SW 1271 (cell line): ENCODE data around the gene LMX1B.

Source experiments
- DNase-seq, 2 experiments: peaks; one replicate each; lab custom pipeline; 2025; lab: John Stamatoyannopoulos, UW

LMX1B gene

DNA sequence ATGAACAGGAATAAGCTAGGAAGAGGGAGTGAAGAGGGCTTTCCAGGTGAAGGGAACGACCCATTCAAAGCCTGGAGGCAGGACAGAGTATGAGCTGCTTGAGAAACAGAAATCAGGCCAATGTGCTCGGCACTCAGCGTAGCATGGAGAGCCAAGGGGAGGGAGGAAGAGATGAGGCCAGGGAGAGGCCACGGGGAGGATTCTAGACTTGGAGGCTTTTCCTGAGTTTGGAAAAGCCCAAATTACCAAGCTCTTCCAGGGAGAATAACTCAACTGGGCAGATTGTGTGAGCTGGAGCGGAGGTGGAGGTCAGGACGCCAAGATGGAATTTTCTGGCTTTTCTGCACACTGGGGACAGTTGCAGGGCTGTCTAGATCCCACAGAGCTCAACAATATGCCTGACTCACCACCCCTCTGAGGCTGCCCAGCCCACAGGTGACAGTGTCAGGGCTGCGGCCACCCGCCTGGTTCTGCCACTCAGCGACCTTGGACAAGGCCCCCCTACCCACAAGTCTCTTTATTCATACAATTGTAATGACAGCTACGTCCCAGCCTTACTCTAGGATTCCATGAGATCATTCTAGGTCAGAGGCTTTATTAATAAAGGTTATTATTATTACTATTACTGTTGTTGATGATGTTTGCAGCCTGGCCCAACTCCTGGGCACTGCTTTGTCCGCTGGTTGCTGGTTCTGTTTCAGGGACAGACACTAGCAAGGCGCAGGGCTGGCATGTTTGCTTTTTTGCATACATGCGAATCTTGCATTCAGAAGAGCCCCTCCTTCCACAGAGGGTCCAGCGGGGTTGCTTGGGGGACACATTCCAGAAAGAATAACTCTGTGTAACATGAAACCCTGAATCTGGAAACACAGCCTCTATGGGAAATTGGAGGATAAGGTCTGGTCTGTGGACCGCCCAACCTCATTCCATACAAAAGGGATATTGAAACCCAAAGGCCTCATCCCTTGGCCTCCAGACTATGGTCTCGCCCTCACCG, 9.4 kb upstream of the LMX1B start:
- DNase-seq, result no peak

DNA sequence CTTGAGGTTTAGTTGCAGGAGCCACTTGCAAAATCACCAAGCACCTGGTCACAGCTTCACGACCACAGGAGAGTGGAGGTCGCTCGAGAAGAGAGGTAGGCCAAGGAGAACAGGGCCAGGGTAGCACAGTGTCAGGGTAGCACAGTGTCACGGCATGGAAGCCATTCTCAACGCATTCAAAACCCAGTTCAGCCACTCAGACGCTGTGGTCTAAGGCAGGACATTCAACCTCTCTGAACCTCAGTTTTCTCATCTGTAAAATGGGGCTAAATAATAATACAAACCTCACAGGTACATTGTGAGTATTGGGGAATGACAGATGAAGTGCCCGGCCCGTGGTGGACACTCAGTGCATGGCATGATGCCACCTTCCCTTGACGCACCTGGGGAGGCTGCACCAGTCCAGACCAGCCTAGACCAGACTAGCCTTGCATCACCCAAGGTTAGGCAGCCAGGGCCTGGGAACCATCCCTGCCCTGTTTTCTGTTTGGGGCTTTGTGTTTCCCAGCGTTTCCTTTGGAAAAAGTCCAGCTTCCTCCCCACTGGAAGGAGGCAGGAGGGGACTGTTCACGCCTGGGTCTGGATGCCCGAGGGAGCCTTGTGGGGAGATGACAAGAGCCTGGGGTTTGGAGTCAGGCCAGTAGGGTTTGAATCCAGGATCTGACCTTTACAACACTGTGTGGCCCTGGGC, 7.8 kb upstream of the LMX1B start:
- DNase-seq, result no peak

DNA sequence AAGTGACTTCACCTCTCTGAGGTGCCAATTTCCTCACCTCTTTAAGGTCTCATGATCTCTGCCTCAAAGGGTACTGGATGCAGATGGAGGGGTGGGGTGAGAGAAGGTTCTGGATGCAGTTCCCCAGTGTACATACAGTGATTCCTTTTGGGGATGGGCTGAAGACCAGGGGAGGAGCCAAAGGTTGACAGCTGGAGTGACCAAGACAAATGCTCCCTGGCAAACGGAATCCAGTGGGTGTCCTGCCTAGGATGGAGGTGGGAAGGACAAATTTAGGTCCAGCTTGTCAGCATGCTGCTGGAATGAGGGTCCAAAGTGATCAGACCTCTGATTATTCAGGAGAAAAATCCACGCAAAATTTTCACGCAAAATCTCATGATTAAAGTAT, 7.3 kb upstream of the LMX1B start:
- DNase-seq, result no peak

DNA sequence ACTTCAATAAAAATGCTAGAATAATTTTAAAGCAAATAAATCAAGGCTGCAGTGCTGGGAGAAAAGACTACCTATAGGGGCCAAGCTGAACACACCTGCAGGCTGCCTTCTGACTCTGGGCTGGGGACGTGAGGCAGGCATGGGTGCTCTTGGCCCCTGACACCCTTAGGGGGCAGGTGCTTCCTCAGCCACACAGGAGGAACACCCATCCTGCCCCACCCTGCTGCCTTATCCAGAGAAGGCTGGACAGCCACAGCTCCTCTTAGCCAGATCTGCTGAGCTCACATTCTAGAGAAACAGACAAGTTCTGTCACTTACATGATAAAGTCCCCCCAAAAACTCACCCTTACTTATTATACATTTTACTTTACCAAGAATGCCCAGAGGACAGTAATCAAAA, 6.6 kb upstream of the LMX1B start:
- no peak for DNase-seq

DNA sequence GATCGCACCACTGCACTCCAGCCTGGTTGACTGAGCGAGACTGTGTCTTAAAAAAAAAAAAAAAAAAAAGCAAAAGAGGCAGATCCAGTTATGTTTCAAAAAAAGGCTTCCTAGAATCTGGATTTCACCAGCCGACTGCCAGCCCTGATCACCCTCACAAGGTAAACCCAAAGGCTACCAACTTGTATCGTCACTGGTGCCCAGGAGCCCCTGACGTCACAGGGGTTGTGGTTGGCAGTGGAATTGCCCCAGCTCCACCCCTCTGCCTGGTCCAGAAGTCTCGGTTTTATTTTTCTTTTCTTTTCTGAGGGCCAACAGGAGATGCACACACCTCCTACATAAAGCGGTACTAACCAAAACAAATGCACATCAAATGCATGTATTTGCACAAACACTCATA, 6.0 kb upstream of the LMX1B start:
- no peak for DNase-seq

DNA sequence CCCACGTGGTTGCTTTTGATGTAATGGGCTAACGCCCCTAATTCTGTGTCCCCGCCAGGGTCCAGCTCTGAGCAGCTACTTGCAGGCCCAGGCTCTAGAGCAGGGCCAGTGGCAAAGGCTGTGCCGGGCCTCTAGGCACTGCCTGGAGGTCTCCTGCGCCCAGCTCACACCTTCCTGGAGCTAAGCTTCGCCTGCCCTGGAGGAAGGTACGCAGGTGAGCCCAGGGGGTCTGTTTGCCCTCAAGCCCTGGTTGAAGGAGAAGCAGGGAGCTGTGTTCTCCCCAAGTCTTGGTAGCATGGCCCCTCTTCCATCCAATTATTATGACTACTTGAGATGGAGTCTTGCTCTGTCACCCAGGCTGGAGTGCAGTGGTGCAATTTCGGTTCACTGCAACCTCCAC, 5.2 kb upstream of the LMX1B start:
- no peak for DNase-seq

DNA sequence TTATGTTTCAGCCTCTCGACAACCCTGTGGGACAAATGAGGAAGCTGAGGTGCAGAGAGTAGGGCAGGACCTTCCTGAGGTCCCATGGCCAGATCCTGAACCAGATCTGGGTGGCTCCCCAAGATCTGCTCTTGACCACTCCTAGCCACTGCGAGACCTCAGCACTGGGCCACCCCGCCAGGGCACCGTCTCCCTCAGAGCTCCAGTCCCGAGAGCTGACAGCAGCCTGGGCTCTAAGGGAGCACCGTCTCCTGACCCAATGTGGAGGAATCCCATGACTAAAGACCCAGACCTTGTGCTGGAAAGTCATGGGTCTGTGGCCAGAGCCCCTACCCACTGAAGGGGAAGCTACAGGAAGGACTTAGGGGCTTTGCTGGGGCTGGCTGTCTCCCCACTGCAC, 4.5 kb upstream of the LMX1B start:
- DNase-seq, result no peak

DNA sequence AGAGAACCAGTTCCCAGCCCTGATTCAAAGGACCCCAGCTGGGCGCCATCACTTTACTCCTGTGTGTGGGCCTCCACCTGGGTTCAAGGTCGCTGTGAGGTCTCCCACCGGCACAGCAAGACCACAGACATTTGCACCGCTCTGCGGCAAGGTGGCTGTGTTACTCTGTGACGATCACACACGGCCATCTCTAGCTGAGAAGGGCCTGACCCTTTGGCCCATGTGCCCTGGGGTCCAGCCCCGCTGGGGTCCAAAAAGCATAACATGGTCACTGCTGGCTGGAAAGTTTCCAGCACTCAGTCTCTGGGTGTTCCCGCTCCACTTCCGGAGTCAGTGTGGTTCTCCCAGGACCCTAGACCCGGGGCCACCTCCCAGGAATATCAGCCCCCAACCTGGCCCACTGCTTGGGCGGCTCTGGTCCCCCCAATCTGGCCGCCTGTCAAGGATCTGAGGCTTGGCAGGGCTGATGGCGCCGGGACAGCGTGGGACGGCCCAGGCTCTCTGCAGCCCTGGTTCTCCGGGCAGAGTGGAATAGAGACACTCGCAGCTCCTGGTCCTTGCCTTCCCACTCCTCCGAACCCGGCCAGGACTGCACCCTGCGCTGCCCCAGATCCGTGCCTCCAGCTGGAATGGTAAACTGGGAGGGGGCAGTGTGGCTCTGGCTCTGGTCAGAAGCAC, 3.9 kb upstream of the LMX1B start:
- DNase-seq, result no peak

DNA sequence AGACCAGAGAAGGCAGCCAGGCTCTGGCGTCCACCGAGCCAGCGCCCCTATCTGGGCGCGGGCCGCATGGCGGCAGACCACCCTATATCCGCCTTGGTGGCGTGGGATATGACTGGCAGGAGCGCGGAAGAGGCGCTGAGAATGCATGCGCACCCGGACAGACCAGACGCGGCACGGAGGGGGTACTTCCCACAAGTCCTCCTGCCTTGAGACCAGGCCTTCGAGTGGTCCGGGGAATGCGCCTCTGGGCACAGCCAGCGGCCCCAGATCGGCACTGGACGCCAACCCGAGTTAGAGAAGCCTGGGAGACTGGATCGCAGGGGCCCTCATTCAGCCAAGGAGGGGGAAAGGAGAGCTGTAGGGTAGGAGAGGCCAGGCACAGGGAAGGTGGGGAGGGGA, 2.5 kb upstream of the LMX1B start:
- no peak for DNase-seq

DNA sequence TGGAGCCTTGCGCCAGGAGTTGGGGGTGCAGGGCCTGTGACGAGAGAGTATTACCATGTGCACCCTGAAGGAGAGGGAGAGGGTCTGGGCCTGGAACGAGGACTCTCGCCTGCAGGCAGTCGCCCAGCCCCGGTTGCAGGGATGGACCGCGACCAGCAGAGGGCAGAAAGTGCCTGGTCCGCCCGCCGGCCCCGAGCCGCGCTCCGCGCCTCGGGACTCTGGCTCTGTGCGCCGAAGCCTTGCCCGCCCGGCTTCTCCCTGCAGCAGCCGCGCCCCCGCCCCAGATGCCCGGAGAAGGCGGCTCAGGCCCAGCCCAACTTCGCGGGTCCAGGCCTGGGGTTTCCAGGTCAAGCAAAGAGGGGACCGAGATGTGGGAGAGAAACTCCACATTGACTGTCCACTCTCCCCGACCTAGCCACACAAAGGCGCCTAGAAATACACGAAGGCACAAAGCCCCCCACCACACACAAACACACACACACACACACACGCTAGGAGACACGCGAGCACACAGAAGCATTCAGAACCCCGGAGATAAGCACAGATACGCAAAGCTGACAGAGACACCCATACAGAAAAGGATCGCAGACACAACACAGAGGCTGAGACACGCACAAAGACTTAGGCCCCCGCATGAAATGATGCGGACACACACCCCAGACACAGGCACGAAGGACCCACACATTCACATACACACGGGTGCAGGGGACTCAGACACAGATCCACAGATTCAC, 2.0 kb upstream of the LMX1B start:
- DNase-seq, result peak in 1 of 2 experiments; percentile 64

DNA sequence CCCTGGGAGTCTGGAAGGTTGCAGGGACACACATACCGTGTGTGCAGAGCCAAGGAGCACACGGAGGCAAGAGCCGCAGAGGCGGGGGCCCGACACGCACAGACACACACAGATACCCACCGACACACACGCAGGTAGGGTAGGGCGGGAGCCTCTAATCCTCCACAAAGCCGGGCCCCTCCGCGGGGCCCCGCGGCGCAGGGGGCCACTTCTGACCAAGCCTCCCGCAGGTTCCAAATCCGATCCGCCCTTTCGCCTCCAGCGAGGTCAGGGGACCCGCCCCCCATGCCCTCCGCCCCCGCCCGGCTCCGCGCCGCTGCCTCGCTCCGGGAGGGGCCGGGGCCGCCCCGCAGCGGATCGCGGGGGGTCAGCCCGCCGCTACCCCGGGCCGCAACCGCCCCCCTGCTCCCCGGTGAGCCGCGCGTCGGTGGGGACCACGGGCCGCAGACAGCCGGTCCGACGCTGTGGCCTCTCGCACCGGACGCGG, 1.4 kb upstream of the LMX1B start:
- DNase-seq, result no peak

DNA sequence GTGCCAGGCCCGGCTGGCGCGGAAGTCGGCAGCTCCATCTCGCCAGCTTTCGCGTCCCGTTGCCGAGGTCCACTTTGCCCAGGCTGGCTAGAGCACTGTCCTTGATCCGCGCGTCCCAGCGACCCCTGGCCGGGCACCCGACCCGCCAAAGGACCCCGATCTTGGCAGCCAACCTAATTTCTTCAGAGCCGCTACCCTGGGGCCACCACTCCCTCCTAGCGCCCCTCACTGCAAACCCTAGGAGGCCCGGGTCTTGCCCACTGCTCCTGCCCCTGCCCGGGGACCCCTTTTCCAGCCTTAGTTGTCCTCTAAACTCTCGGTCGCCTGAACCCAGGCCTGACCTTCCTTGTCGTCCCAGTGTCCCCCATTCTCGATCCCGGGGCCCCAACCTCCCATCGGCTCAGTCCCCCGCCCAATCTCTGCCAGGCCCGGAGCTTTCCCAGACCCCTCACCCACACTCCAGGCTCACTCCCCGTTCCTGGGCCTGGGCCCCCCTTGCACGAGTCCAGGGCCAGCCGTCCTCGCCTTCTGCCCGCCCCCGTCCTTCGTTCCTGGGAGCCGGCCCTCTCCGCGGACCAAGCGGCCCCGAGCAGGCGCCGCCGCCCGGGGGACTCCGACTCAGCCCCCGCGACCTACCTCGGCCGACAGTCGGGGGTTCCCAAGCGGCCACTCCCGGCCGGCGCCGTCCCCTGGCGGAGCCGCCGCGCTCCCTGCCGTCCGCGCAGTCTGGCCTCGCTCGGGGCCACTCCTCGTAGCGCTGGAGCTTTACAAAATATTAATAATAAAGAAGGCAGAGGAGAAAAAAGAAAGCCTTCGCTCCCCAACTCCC, 701 bp upstream of the LMX1B start:
- DNase-seq, result peak in 1 of 2 experiments; percentile 41

DNA sequence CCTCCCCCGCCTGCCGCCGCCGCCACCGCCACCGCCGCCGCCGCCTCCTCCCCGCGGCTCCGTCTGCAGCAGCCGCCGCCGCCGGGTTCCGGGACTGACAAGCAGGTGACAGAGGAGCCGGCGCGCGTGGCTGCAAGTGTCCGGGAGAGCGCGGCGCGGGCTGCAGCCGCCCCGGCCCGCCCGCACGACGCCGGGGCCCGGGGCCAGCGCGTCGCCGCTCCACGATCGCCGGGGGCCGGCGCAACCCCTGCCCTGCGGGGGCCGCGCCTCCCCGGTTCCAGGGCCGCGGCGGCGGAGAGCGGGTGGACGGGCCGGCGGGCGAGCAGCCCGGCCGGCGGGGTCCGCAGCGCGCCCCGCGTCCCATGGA, 343 bp downstream of the LMX1B start:
- peak in 1 of 2 experiments; percentile 47 for DNase-seq

DNA sequence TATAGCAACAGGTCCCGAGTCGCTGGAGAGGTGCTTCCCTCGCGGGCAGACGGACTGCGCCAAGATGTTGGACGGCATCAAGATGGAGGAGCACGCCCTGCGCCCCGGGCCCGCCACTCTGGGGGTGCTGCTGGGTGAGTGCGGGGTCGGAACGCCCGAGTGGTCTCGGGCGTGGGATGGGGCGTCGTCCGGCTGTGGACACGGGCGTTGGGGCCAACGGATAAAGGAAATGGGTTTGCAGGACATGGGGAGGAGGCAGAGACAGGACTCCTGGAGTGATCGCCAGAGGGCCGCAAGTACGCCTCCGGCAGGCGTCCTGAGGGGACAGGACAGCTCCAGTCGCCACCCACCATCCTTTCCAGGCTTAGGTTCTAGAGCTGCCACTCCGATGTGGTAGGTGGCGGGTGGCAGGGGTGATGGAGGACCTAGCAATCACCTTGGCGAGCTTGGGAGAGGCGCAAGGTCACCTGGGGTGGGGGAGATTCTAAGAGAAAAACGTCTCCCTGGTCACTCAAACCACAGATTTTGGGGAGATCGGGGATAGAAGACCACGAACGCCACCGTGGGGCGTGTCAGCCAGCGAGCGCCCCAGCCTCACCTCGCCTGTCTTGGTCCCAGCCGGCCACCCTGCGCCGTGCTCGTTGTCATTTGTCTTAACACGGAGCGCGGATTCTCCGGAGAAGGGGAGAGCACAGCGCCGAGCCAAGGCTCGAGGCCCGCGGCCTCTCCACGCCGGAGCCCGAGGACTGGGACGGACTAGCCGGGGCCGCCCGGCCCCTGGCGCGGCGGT, 922 bp downstream of the LMX1B start:
- no peak for DNase-seq

DNA sequence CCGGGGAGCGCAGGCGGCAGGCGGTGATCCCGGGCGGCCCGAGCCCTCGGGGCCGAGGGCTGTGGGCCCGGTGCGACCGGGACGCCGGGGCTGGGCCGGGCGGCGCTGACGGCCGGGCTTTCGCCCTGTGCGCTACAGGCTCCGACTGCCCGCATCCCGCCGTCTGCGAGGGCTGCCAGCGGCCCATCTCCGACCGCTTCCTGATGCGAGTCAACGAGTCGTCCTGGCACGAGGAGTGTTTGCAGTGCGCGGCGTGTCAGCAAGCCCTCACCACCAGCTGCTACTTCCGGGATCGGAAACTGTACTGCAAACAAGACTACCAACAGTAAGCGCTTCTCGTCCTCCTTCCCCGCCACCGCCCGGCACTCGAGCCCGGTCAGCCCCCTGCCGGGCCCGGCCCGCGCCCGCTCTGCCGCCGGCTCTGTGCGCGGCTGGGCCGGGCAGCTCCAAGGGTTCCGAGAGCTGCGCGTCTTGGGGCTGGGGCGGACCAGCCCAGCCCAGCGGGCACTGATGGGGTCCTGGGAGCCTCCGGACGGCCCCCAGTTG, 1.6 kb downstream of the LMX1B start:
- DNase-seq, result no peak

DNA sequence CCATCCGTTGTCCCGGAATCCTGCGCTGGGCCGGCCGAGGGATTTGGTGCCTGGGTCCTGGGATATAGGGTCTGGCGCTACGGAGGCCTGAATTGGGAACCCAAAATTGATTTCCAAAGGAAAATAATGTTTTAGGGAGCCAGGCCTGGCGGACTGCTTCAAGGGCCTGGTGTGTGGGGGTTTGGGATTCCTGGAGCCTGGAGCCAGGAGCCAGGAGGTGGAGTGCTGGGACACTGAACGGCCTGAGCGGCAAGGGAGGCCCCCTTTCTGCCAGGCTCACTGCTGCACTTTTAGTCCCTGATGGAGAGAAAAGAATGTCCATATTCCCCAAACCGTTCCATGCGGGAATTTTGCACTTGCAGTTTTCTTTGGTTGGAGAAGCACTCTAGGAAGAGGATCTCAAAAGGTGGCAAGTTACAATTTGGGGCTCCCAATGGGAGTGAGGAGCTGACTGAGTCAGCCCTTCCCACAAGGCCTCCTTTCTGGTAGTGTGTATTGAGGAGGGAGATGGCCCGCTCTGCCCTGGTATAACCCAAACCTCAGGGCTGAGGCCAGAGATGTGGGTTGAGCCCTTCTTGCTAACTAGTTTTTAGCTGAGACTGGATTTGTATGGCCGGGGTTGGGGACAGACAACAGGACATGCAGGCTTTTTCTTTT, 2.2 kb downstream of the LMX1B start:
- no peak for DNase-seq

DNA sequence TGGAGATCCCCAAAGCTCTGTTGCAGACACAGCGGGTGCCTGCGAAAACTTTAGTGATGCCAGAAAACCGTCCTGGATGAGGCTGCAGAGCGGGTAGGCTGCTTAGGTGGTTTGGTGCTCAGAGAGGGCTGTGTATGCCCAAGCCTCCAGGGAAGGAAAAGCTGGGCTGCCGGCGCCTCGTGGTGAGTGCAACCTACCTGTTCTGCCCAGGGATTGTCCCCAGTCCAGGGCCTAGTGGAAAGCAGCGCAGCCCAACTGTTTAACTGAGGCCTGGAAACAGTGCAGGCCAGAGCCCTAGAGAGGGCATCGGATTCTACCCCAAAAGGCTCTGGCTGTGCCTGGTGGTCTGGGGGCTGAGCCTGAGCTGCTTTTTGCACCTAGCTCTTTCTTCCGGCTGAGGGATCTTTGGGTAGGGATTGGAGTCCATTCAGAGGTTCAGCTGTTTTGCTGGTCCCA, 2.8 kb downstream of the LMX1B start:
- DNase-seq, result no peak

DNA sequence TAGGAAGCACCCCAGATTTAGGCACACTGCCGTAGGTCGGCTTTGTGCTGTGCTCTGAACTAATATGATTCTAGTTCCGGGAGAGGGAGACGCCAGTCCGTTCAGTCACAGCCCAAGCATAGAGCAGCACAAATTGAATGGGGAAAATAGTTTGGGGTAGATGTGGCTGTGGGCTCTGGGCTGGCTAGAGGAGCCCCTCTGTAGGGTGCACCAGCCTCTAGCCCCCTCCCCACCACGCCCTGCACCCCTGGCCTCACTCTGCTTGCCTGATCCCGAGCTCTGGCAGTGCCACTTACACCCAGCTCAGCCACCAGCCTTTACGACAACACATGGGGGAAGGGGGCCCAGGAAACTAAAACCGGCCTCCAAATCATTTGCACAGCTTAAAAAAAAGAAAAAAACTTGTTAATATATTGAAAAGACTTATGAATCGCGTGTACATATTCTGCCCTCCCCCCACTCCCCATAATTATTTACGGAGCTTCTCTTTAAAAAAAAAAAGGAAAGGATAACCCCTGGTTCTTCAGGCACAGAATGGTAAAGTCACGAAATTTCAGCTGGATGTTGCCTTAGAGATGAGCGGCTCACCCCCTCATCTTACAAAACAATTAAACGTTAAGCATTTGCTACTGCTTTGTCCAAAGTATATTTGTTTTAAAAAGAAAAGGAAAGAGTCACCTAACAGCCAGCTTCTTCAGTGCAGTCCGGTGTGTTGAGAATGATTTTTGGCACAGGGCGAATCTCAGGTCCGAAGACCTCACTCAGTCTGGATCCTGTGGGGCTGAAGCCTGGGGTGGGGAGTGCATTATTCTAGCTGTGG, 3.5 kb downstream of the LMX1B start:
- DNase-seq, result no peak

DNA sequence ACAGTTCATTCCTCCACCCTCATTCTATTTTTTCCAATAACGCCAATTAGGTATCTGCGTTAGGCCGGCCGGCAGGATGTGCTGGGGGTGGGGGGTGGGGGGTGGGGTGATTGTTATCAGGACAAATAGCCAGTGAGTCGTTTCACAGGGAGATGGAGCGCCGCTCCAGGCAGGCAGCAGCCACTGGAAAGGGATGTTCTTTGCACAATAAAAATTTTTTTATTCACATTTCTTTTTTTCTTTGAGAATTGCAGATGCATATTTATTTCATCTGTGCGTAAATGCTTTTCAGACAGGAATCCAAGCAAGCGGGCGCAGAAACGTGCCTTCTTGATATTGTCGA, 4.1 kb downstream of the LMX1B start:
- DNase-seq, result no peak
